Bronchial epithelial cell (primary cell): ENCODE measurements around the gene TMEM44. TPM values are rescaled to one million over a fixed set of nuclear protein-coding genes. Genes with fewer than 3 reads are reported as not detected.

Experiments used
- DNase-seq: peaks from one replicate; pipeline ENCODE4 v3.0.0-alpha.2; 2010; ENCODE audit warnings: low read depth
- FAIRE-seq: peaks from 2 replicates; lab custom pipeline; 2011; peaks lifted over from hg19 to GRCh38; lab: Jason Lieb, UNC
- H3K27me3 ChIP-seq: 2 replicates; pipeline ENCODE4 v1.5.1; 2011; ENCODE audit warnings: low read length; ENCODE audit not compliant: control insufficient read depth, insufficient read depth
- H3K36me3 ChIP-seq: 2 replicates; pipeline ENCODE4 v1.5.1; 2011; ENCODE audit warnings: low read length; ENCODE audit not compliant: control insufficient read depth, insufficient read depth
- H3K4me3 ChIP-seq: 2 replicates; pipeline ENCODE4 v1.5.1; 2011; ENCODE audit warnings: mild to moderate bottlenecking, low read depth, low read length, control low read depth
- CTCF ChIP-seq: IDR thresholded peaks from 2 replicates; pipeline ENCODE4 v1.5.1; 2011; ENCODE audit warnings: mild to moderate bottlenecking, moderate library complexity, low read length, control low read depth, inconsistent platforms; ENCODE audit not compliant: insufficient read depth, severe bottlenecking
- total RNA-seq: library from RNA; depleted of rRNA; stranded (reverse); fragments of >200 nt; gene quantifications from 2 replicates; pipeline ENCODE4 v1.2.1, GENCODE V29; 2014

The TMEM44 gene
- total RNA-seq, 1 donor from 2014 or later = 8.4 TPM

- FAIRE-seq = no peak
- H3K27me3 ChIP-seq = no peaks in the 10 kb centered on the region
- TF ChIP-seq CTCF = peak; percentile 57
- peak; percentile 28 for DNase-seq
- no peak overlapping the region for H3K4me3 ChIP-seq
- H3K36me3 ChIP-seq = no peaks in the 10 kb centered on the region
Observed at GRCh38 chr3:194573680-194574437, 59.4 kb downstream of the TMEM44 start.

- Histone ChIP-seq H3K36me3 (no peaks in the 10 kb centered on the region), H3K4me3 (no peak overlapping the region), H3K27me3 (no peaks in the 10 kb centered on the region)
- FAIRE-seq (no peak), DNase-seq (peak; percentile 67)
- no peak for TF ChIP-seq CTCF
Observed at GRCh38 chr3:194572944-194573491, 60.2 kb downstream of the TMEM44 start.

- Histone ChIP-seq H3K4me3 (no peak overlapping the region), H3K36me3 (no peaks in the 10 kb centered on the region), H3K27me3 (no peaks in the 10 kb centered on the region)
- FAIRE-seq (no peak), DNase-seq (peak; percentile 85)
- TF ChIP-seq CTCF = no peak
Observed at GRCh38 chr3:194572143-194572789, 61.0 kb downstream of the TMEM44 start.

GRCh38 chr3:194571491-194572142 lies 61.6 kb downstream of the TMEM44 start:
- FAIRE-seq (no peak), DNase-seq (no peak)
- Histone ChIP-seq H3K27me3 (no peaks in the 10 kb centered on the region), H3K4me3 (no peak overlapping the region), H3K36me3 (no peaks in the 10 kb centered on the region)
- TF ChIP-seq CTCF = no peak

- DNase-seq (no peak), FAIRE-seq (no peak)
- Histone ChIP-seq H3K36me3 (no peaks in the 10 kb centered on the region), H3K27me3 (no peaks in the 10 kb centered on the region), H3K4me3 (no peak overlapping the region)
- no peak for TF ChIP-seq CTCF
Observed at GRCh38 chr3:194570898-194571297, 62.3 kb downstream of the TMEM44 start.
